ENCODE results near the gene TAGLN2.

The TAGLN2 gene

DNA sequence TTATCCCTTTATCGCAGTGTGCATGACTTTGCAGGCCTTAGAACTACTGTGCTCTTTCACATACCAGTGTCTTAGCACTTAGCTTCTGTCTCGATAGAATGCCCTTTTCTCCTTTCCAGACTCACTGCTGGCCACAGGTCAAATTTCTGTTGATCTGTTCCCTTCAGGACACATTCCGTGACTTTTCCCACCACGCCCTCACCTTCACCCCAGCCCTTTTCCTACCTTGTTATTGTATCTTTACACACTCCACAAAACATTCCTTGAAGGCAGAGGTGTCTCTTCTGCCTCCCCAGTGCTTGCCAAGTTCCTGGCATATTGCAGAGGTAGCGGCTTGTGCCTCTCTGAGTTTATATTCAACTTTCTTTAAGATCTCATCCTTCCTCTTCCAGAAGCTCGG lies 23.8 kb upstream of the TAGLN2 start:
- no peak for DNase-seq

DNA sequence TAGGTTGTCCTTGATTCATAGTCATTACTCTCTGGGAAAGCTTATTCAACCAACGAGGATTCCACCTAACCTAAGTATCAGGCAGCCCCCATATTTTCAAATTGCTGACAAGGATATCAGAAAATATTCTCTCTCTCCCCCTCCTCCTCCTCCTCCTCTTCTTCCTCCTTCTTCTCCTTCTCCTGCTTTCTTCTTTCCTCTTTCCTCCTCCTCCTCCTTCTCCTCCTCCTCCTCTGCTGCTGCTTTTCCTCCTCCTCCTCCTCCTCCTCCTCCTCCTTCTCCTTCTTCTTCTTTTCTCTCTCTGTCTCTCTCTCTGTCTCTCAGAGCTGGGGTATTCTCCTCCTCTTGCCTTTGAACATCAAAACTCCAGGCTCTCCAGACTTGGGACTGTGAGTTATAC lies 22.6 kb upstream of the TAGLN2 start:
- no peak for DNase-seq

DNA sequence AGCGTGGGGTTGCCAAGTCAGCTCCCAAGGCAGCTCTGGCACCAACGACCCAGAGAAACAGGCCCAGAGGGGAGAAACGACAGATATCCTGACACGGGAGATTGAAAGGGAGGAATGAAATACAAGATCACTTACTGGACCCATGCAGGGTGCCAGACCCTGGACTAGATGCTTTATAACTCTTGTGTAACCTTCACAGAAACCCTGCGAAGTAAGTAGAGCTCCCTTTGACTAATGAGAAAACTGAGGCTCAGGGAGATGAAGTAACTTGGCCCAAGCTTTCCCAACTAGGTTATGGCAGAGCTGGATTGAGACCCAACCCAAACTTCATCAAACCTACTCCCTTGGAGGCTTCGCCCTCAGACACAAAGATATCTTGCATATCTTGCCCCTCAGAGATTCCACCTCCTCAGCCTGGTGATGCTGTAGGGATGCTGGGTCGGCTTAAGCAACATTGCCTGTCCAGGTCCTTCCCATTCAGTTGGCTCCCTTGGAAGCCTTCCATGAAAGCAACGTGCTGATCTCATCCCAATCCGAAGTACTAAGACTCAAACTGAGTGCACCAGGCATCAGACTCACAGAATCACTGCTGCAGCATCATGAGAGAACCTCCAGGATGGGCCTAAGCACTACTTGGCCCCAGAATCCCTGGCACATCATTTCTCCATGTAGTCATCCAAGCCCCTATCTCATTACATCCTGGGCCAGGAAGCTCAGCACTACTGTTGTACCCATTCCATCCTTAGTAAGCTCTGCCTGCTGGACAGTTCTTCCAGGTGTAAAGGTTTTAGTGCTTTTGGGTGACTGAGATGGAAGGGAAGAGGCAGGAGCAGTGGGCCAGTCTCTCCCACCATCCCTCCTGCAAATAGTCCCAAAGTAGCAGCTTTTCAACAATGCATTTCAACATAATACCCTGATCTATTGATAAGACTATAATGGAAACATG lies 21.2 kb upstream of the TAGLN2 start:
- DNase-seq, result no peak

DNA sequence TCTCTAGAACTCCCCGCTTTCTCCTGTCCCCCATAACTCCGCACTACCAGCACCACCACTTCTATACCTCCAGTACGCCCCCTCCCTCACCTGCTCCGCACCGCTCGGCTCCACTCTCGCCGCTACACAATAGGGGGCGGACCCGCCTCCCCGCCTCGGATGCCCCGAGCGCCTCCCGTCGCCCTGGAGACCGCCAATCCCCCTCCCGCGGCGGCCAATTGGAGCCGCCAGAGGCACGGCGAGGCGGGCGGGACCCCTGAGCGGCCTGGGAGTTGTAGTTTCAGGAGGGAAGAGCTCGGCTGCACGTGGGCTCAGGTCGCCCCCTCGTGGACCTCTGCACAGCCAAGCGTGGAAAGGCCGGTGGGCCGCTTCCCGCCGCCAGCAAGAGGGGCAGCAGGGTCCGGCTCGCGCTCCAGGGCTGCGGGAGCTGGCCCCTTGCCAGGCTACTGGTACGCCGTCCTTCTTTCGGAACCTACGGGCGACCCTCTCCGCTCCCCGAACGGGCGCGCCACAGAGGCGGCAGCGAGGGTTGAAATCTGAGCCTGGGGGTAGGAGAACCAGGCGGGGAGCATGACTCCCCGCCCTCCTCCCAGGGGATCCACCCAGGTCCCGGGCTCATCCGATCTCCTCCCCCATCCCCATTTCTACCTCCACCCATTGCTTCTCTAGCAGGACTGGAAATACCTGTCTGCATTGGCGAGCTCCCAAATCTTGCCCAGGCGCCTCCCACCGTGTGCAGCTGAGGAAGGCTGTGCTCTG lies 20.4 kb upstream of the TAGLN2 start, which contains the start of gene IGSF9:
TSS of gene IGSF9 (minus strand) at position 131 of the 759 bp plus-strand sequence. CDS start 2,159 bp downstream, outside the sequence.
- DNase-seq, result peak in 3 of 4 experiments; percentile 18 to 57 (median 29)

DNA sequence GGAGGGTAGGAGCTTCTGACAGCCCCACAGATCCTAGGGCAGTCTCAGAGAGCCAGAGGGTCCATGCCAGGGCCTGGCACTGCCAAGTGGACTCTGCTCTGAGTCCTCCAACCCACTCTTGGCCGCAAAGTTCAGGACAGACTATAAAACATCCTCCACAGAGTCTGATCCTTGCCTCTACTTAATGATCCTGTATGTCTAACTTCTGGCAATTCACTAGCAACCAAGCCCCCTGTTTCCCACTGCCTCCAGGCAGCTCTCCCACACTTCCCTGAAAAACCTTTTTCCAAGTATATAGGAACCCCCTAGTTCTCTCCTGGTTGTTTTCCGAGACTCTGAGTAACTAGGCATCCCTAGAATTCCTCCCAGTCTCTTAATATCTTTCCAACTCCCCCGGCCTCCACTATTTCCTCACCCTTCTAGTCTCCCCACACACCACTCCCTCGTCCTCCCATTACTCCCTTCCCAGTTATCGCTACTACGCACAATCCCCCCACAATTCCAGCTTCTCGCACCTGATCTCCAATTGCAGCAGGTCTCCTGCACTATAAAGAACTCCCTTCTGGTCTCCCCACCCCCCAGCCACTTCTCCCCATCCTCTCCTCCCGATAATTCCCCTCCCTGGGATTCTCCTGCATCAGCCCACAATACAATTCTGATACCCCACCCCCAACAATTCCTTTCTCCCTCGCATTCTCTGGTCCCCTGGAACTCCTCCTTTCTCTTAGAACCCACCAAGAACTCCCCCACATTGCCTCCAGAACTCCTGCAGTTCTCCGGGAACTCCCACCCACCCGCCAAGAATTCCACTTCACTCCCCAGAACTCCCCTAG lies 19.5 kb upstream of the TAGLN2 start:
- no peak for DNase-seq

DNA sequence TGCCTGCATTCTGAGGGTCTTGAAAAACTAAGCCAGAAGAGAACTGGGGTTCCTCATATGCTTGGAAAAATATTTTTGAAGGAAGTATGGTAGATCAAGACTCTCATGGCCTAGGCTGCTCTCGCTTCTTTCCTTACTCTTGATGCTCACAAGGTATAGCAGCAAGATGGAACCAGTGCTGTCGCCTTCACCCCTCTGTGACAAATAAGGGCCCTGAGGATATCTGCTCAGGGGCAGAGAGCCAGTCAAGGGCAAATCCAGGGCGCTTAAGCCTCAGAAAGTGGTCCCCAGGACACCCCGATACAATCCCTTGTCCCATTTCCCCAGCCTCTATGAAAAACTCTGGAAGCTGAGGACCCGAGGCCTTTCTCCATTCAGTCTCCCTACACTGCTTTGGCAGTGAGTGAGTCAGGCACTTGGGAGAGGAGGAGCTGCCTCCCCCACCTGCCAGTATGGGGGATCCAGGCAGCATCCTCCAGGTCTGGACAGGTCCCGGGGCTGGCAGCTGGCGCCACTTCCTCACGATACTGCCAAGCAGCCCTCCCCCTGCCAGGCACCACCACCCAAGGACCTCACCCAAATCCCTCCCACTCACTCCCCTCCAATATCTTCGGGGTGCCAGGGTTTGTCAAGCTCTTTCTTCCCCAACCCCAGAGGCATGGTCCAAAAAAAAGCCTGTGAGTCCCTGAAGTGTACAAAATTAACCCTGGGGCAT lies 18.8 kb upstream of the TAGLN2 start:
- DNase-seq, result no peak

DNA sequence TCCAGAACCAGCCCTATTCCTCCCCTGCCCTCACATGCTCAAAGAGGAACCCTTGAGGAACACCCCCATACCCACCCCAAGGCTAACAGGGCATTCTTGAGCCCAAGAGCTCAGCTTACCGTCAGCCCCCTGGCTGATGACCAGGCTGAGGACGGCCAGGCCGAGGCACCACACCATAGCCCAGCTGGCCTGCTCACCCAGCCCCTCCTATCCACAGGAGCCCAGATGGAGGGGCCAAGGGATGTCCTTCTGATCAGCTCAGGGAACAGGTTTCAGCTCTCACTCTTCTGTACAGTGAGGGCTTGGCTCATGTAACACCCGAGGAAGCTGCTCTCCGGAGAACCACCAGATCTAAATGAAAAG lies 18.0 kb upstream of the TAGLN2 start:
- no peak for DNase-seq

DNA sequence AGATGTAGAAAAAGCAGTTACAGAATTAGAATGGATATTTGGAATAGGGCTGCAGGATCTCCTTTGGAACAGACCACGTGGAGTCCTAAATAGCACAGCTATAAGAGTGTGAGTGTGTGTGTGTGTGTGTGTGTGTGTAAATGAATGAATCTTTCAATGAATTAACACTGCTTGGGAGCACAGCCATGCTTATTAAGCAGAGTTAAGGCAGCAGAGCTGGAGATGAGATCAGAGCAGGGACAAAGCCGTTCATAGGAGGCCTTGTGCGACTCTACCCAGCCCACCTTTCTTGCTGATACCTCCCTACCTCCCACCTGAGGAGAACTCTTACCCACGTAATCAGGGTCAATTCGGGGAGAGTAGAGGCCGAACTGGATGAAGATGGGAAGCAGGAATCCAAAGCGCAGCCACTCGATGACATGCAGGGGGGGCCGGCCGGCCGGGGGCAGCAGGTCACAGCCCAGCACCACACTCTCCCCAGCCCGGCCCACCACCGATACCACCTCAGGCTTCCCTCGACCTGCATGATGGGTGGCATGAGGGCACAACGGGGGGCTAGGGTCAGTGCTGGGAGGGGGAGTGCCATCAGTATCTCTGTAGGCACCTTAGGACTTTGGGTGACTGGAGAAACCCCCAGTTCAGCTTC lies 17.4 kb upstream of the TAGLN2 start:
- no peak for DNase-seq

DNA sequence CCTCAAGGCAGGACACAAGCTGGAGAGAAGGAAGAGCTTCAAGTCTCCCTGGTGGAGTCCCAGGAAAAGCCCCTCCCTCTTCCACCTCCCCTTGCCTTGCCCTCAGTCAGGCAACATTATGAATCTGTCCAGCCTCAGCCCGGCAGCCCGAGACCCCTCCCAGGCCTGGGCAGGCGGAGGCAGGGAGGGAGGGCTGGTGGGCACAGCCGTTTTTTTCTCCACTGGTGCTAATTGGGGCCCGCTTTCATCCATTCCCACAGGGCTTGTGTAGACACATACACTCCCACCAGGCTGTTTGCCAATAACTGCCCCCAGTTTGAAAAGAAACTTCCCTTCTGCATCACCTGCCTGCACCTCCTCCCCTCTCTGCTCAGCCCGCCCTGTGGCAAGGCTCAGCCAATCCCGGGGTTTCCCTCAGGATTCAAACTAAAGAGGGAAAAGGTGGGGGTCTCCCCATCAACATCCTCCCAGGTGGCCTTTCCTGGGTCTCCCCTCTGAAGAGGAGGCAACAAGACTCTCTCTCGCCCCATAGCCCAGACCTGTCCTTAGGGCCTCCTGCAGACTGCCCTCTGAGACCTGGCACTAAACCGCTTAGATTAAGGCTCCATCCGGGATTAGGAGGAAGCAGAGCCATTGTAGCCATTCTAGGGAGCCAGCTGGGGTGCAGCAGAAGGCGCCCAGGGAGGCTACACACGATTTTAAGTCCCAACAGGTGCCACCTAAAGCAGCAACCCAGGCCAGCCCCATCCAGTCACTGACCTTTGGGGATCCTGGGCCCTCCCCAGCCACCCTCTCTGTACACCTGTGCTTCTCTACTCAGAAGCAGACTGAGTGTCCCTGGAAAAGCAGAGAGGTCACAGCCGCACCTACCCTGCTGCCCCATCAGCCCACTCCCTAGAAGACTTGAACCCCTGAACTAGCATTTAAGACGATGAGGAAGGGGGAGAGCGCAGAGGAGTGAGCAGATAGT lies 16.6 kb upstream of the TAGLN2 start:
- no peak for DNase-seq

DNA sequence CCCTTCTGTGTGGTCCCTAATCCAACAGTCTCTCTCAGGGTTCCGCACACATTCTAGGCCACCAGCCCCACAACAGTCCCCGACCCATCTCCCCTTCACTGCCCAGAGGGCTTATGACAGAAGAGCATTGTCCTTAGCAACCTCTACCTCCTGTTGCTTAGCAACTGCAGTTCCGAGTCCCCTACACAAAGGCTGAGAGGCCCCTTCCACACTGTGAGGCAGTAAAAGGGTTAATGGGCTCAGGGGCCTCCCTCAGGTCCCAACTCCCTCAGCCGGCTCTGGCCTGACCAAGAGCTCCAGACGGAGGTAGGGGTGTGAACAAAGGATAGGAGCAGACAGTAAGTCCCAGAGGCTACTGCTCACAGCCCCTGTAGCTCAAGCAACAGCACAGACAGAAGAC lies 15.8 kb upstream of the TAGLN2 start:
- no peak for DNase-seq

DNA sequence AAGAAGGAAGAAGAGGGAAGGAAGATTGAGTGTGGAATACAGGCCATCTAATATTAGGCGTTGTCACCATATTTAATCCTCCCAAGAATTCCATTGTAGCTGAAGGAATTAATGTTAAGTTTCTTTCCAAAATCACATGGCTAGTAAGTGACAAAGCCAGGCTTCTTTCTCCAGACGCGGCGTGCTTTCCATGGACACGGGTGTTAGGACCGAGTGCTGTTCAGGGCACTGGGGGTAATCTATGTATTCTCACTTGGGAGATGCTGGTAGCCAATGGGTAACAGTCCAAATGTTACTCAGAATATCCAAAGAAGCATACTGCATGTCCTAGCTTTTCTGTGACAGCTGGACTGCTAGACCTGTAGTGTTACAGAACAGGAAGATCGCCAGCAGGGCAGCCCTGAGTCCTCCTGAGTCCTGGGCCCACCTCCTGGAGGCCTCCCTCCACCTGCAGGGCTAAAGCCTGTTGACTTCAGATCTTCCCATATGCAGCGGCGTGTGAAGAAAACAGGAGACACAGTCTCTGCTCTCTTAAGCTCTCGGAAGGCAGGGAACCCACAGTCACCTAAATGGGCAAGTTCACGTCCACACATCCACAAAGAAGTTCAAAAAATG lies 14.8 kb upstream of the TAGLN2 start:
- no peak for DNase-seq

DNA sequence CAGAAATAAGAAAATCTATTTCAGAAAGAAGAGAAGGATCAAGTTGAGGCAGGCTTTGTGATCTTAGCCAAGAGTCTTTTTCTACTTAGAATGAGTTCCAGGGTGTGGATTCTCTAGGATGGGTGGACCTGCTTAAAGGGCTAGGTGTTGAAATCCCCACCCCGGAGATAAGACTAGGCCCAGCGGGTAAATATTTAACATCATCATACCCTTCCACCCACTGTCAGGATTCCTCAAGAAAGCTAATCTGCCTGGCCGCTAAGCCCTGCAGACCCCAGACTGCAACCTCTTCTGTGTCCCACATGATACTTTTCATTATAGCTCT lies 14.3 kb upstream of the TAGLN2 start:
- DNase-seq, result no peak

DNA sequence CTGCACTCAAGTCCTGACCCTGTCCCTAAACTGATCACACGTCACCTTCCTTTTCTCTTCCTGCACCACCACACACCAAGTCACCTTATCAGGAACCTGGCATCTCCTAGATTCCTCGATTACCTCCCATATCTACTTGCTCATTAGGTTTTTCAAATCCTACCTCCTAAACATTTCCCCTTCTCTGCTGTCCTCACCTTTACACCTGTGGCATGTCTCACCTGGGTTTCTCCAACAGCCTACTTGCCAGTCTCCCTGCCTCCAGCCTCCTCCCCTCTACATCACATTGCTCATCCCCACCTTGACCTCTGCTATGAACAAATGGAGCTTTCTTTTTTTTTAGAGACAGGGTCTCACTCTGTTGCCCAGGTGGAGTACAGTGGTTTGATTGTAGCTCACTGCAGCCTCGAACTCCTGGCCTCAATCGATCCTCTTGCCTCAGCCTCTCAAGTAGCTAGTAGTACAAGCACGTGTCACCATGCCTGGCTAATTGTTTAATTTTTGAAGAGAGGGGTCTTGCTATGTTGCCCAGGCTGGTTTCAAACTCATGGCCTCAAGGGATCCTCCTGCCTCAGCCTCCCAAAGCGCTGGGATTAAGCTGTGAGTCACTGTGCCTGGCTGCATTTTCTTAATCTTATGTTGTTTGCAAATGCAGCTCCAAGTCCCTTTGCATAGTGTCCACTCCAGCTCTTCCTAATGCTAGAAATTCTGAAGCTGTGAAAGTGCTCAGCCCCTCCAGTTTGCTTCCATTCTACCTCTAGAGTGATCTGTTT lies 13.8 kb upstream of the TAGLN2 start:
- no peak for DNase-seq

DNA sequence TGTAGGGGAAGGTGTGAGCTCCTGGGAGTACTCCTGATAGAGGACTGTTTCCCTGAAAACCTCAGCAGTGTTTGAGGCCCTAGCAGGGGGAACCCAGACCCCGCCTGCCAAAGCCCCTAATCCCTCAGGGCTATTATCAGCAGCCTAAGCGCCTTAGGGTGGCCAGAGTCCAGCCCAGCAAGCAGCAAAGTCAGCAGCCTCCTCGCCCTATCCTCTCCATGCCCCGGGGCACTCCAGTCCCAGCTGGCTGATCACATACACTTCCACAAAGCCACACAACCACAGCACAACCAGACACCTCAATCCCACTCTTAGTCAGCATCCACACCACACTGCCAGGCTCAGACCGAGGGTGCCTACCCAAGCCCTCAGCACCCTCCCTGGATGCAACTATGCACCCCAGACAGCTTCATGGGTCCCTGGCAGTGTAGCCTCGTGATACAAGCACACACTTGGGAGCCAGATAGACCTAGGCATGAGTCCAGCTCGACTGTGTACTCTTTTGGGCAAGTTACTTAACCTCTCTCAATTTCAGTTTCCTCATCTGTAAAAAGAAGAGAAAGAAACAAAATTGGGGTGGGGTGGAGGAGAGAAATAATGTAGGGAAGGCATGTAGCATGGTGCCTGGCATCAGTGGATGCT lies 13.0 kb upstream of the TAGLN2 start:
- DNase-seq, result no peak

DNA sequence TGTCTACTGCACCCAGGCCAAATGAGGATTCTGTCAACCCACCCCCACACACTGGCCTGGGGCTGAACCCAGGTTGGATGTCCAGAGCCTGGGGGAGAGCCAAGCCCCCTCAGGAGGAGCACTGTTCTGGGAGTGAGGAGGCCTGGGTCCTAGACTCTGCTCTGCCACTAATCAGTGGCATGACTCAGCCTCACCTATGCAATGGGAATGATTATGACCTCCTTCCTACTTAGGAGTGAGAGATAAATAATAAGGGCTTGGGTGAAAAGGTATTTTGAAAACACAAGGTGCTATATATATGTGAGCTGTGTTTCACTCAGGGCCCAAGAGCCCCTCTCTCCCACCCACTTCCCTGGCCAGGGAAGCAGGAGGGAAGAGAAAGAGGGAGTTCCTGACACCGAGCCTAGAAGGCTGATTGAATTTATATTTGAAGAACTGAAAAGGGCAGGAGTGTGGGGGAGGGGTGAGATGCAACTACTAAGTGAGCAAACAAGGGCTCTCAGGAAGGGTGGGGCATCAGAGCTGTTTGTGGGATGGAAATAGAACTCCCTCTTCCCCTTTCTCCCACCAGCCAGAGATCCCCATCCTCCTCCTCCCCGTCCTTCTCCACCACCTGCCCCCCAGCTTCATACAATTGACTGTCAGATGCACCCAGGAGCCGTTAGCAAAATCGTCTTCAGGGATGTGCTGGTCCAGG lies 11.9 kb upstream of the TAGLN2 start:
- DNase-seq, result peak; percentile 39 to 61 (median 52)

DNA sequence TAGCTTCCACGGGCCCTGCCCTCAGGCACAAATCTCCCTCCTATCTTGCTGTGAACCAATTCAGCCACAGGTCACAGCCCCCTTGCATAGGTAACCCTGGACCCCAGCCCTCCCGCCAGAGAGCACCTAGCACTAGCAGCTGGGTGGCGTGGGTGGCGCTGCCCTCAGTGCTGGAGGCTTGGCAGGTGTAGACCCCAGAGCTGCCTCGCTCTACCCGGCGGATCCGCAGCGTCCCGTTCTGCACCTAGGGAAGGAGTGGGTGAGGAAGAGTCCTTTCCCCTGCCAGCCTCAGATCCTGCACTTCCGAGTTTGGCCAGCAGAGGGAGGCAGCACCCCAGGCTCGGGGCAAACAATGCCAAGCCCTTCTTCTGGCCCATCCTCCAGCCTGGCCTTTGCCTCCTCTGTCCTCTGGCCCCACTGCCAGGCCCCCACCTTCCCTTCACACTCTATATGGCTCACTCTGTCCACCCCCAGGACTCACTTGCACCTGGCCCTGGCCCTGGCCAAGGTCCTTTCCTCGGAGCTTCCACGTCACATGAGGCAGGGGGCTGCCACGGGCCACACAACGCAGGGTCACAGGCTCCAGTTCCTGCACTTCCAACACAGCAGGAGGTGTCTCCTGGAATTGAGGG lies 11.1 kb upstream of the TAGLN2 start:
- DNase-seq, result peak; percentile 63 to 85 (median 78)

DNA sequence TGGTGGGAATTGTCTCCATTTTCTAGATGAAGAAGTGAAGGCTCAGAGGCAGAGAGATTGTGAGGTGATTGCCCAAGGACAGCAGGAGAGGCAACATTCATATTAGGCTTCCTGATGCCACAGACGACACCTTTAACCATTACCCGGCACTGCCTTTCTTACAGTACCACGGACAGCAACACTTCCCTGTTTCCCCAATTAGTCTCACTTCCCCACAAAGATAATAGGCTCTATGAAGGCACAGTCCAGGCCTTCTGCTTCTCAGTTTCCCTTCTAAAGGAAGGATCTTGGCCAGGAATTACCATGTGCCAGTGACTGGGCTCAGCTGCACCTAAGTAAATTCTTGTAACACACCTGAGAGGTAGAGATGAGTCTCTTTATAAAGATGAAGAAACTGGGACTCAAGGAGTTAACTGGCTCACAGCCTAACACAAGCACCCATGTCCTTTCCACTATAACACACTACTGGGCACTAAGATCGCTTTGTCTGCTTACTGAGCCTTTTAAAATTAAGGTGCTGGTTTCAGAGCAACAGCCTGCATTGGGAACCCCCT lies 10.5 kb upstream of the TAGLN2 start:
- peak; percentile 67 to 87 (median 76) for DNase-seq

Data from suppressor macrophage (primary cell).